GM12878 (cell line): ENCODE measurements around the gene GLT1D1. TPM values are rescaled to one million over a fixed set of nuclear protein-coding genes. Genes with fewer than 3 reads are reported as not detected.

Source experiments
- CEBPB ChIP-seq, 2 experiments: fragments of 150-350 bp in 1 of 2; IDR thresholded peaks; 2 replicates each; pipeline ENCODE4 v1.6.1; 2012 to 2014; ENCODE audit warnings: low read depth in 2 of 2, low read length in 2 of 2, borderline replicate concordance in 1 of 2, inconsistent platforms in 1 of 2
- CHD1 ChIP-seq: IDR thresholded peaks from 2 replicates; pipeline ENCODE4 v1.6.1; 2012; ENCODE audit warnings: low read depth, low read length, improper control_type of control experiment
- EED ChIP-seq: sonication (generic); IDR thresholded peaks from 2 replicates; pipeline ENCODE4 v1.6.1; 2016; ENCODE audit warnings: antibody characterized with exemption, low read depth
- ETV6 ChIP-seq, 2 experiments: fragments of 450-650 bp in 1 of 2; IDR thresholded peaks in 1 of 2; conservative IDR thresholded peaks in 1 of 2; 2 replicates each; pipeline ENCODE4 v1.6.1; 2014; ENCODE audit warnings: antibody characterized with exemption in 1 of 2, borderline replicate concordance in 1 of 2, low read depth in 1 of 2, mild to moderate bottlenecking in 1 of 2, moderate library complexity in 1 of 2
- FOS ChIP-seq: IDR thresholded peaks from 3 replicates; pipeline ENCODE4 v1.6.1; 2011; ENCODE audit warnings: borderline replicate concordance; ENCODE audit not compliant: insufficient read length; ENCODE audit errors: extremely low read depth
- GATAD2B ChIP-seq: fragments of 450-650 bp; conservative IDR thresholded peaks from 2 replicates; pipeline ENCODE4 v1.6.1; 2017; ENCODE audit warnings: low read depth, mild to moderate bottlenecking, moderate library complexity
- HCFC1 ChIP-seq: fragments of 150-350 bp; IDR thresholded peaks from 2 replicates; pipeline ENCODE4 v1.6.1; 2014; ENCODE audit warnings: low read length
- JUNB ChIP-seq: IDR thresholded peaks from 2 replicates; pipeline ENCODE4 v1.6.1; 2016; ENCODE audit warnings: antibody characterized with exemption, mild to moderate bottlenecking
- KAT2A ChIP-seq: conservative IDR thresholded peaks from 2 replicates; pipeline ENCODE4 v1.6.1; 2011; ENCODE audit warnings: low read depth, low read length; ENCODE audit not compliant: control insufficient read depth
- MEF2B ChIP-seq: fragments of 450-650 bp; IDR thresholded peaks from 2 replicates; pipeline ENCODE4 v1.6.1; 2018; ENCODE audit warnings: mild to moderate bottlenecking, moderate library complexity; ENCODE audit not compliant: partially characterized antibody, poor library complexity, severe bottlenecking
- NFYB ChIP-seq: IDR thresholded peaks from 2 replicates; pipeline ENCODE4 v1.6.1; 2011; ENCODE audit warnings: low read depth, mild to moderate bottlenecking, low read length, improper control_type of control experiment, moderate library complexity; ENCODE audit not compliant: insufficient read depth
- NRF1 ChIP-seq: conservative IDR thresholded peaks from 2 replicates; pipeline ENCODE4 v1.6.1; 2011; ENCODE audit warnings: mild to moderate bottlenecking, low read depth, low read length, improper control_type of control experiment
- RAD51 ChIP-seq: fragments of 450-650 bp; IDR thresholded peaks from 2 replicates; pipeline ENCODE4 v1.6.1; 2016; ENCODE audit warnings: moderate library complexity, mild to moderate bottlenecking, inconsistent platforms
- RUNX3 ChIP-seq: IDR thresholded peaks from 2 replicates; pipeline ENCODE4 v1.6.1; 2012; ENCODE audit warnings: low read length, inconsistent platforms
- SIN3A ChIP-seq: IDR thresholded peaks from 2 replicates; pipeline ENCODE4 v1.6.1; 2012; ENCODE audit warnings: low read depth, low read length, improper control_type of control experiment
- SREBF1 ChIP-seq: IDR thresholded peaks from 2 replicates; pipeline ENCODE4 v1.6.1; 2012; ENCODE audit warnings: mild to moderate bottlenecking, low read length
- ZNF384 ChIP-seq: IDR thresholded peaks from 2 replicates; pipeline ENCODE4 v1.6.1; 2012; ENCODE audit warnings: low read depth, mild to moderate bottlenecking, low read length, improper control_type of control experiment, borderline replicate concordance
- polyA plus RNA-seq, 11 experiments: library from polyadenylated mRNA; depleted of rRNA in 4 of 11; unstranded in 6 of 11; stranded (reverse) in 5 of 11; fragments of >200 nt; fragmentation: Nextera tagmentation in 4 of 11; fragmentation: Illumina TruSeq in 1 of 11; extraction: Ambion mirVana in 4 of 11; extraction: Trizol in 1 of 11; gene quantifications; 1 replicate in 1 of 11; 2 replicates in 10 of 11; pipeline versions ENCODE4 v1.2.1 to v1.2.3, GENCODE V29; 2011 to 2016; ENCODE audit warnings: inconsistent platforms in 2 of 11, missing spikeins in 2 of 11, low read depth in 1 of 11
- total RNA-seq, 4 experiments: library from RNA; depleted of rRNA in 3 of 4; stranded (reverse); fragments of >200 nt in 3 of 4; fragmentation: Illumina TruSeq in 1 of 4; extraction: Trizol in 1 of 4; gene quantifications; 2 replicates each; pipeline versions ENCODE4 v1.2.1 to v1.2.3, GENCODE V29; 2013 to 2021
- TF ChIP-seq, protein P1 (sequence below): IDR thresholded peaks from 2 replicates; pipeline ENCODE4 v1.6.1; 2011; ENCODE audit warnings: borderline replicate concordance, low read depth, mild to moderate bottlenecking, moderate library complexity, low read length; ENCODE audit not compliant: insufficient read depth, poor library complexity, severe bottlenecking
- TF ChIP-seq, protein P2 (sequence below): fragments of 450-650 bp; formaldehyde crosslinking; IDR thresholded peaks from 2 replicates; pipeline ENCODE4 v1.4.0; 2022; ENCODE audit warnings: mild to moderate bottlenecking, moderate library complexity
- TF ChIP-seq, protein P3 (sequence below): fragments of 450-650 bp; IDR thresholded peaks from 2 replicates; pipeline ENCODE4 v1.6.1; 2016; ENCODE audit warnings: mild to moderate bottlenecking
- TF ChIP-seq, protein P4 (sequence below): fragments of 450-650 bp; IDR thresholded peaks from 2 replicates; pipeline ENCODE4 v1.6.1; 2018; ENCODE audit warnings: borderline replicate concordance, mild to moderate bottlenecking; ENCODE audit not compliant: partially characterized antibody
- TF ChIP-seq, protein P5 (sequence below): IDR thresholded peaks from 2 replicates; pipeline ENCODE4 v1.6.1; 2011; ENCODE audit warnings: low read depth, mild to moderate bottlenecking, low read length, moderate library complexity, borderline replicate concordance; ENCODE audit errors: extremely low read depth

GLT1D1 gene
- total and polyA plus RNA-seq, 10 of the 15 experiments (the other 5 are each of a cell fraction or from before 2014, with no cell fraction given) = 0.42 to 62.8 (median 3.0) TPM

DNA sequence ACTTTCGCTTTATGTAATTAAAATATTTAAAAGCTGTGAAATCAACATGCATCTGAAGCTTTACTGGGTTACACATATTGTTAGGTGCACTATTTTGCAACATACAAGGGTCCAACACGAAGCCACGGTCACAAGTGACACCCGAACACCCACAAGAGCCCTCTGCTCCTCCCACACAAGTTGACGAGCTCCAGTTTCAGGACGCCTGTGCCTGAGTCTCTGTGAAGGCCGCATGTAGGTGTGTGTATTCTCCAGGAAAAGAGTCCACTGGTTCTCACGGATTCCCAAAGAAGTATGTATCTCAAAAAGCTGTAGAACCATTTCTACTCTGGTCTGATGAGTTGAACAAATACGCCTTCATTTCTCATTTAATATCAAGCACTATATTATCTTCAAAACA, 41.5 kb upstream of the GLT1D1 start (continued):
- TF ChIP-seq, protein P1, sequence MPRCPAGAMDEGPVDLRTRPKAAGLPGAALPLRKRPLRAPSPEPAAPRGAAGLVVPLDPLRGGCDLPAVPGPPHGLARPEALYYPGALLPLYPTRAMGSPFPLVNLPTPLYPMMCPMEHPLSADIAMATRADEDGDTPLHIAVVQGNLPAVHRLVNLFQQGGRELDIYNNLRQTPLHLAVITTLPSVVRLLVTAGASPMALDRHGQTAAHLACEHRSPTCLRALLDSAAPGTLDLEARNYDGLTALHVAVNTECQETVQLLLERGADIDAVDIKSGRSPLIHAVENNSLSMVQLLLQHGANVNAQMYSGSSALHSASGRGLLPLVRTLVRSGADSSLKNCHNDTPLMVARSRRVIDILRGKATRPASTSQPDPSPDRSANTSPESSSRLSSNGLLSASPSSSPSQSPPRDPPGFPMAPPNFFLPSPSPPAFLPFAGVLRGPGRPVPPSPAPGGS = peak; percentile 57
- no peak for TF ChIP-seq HCFC1
- no peak for TF ChIP-seq CHD1
- peak; percentile 58; the same call in 1 of the 2 replicates for TF ChIP-seq GATAD2B
- TF ChIP-seq, protein P2, sequence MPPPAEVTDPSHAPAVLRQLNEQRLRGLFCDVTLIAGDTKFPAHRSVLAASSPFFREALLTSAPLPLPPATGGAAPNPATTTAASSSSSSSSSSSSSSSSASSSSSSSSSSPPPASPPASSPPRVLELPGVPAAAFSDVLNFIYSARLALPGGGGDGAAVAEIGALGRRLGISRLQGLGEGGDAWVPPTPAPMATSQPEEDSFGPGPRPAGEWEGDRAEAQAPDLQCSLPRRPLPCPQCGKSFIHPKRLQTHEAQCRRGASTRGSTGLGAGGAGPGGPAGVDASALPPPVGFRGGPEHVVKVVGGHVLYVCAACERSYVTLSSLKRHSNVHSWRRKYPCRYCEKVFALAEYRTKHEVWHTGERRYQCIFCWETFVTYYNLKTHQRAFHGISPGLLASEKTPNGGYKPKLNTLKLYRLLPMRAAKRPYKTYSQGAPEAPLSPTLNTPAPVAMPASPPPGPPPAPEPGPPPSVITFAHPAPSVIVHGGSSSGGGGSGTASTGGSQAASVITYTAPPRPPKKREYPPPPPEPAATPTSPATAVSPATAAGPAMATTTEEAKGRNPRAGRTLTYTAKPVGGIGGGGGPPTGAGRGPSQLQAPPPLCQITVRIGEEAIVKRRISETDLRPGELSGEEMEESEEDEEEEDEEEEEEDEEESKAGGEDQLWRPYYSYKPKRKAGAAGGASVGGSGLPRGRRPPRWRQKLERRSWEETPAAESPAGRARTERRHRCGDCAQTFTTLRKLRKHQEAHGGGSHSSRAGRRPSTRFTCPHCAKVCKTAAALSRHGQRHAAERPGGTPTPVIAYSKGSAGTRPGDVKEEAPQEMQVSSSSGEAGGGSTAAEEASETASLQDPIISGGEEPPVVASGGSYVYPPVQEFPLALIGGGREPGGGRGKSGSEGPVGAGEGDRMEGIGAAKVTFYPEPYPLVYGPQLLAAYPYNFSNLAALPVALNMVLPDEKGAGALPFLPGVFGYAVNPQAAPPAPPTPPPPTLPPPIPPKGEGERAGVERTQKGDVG = no peak
- peak; percentile 89 for TF ChIP-seq MEF2B
- no peak for TF ChIP-seq NRF1
- TF ChIP-seq KAT2A = no peak
- no peak; the same call in 1 of the 2 replicates for TF ChIP-seq EED
- TF ChIP-seq, protein P3, sequence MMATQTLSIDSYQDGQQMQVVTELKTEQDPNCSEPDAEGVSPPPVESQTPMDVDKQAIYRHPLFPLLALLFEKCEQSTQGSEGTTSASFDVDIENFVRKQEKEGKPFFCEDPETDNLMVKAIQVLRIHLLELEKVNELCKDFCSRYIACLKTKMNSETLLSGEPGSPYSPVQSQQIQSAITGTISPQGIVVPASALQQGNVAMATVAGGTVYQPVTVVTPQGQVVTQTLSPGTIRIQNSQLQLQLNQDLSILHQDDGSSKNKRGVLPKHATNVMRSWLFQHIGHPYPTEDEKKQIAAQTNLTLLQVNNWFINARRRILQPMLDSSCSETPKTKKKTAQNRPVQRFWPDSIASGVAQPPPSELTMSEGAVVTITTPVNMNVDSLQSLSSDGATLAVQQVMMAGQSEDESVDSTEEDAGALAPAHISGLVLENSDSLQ = no peak
- TF ChIP-seq, protein P4, sequence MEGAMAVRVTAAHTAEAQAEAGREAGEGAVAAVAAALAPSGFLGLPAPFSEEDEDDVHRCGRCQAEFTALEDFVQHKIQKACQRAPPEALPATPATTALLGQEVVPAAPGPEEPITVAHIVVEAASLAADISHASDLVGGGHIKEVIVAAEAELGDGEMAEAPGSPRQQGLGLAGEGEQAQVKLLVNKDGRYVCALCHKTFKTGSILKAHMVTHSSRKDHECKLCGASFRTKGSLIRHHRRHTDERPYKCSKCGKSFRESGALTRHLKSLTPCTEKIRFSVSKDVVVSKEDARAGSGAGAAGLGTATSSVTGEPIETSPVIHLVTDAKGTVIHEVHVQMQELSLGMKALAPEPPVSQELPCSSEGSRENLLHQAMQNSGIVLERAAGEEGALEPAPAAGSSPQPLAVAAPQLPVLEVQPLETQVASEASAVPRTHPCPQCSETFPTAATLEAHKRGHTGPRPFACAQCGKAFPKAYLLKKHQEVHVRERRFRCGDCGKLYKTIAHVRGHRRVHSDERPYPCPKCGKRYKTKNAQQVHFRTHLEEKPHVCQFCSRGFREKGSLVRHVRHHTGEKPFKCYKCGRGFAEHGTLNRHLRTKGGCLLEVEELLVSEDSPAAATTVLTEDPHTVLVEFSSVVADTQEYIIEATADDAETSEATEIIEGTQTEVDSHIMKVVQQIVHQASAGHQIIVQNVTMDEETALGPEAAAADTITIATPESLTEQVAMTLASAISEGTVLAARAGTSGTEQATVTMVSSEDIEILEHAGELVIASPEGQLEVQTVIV = no peak
- TF ChIP-seq NFYB = no peak
- TF ChIP-seq ETV6 (conservative IDR thresholded peaks at IDR 0.05 in 1 of 2, IDR thresholded peaks at IDR 0.05 in 1 of 2; ENCODE audit: borderline replicate concordance in 1 of 2, low read depth in 1 of 2) = no peak
- no peak for TF ChIP-seq CEBPB (IDR thresholded peaks at IDR 0.05; ENCODE audit: borderline replicate concordance in 1 of 2, low read depth in 2 of 2, low read length in 2 of 2)
- TF ChIP-seq SREBF1 = no peak
- TF ChIP-seq, protein P5, sequence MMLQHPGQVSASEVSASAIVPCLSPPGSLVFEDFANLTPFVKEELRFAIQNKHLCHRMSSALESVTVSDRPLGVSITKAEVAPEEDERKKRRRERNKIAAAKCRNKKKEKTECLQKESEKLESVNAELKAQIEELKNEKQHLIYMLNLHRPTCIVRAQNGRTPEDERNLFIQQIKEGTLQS = no peak
- no peak for TF ChIP-seq JUNB
- no peak for TF ChIP-seq SIN3A
- TF ChIP-seq ZNF384 = no peak
- TF ChIP-seq RUNX3 = peak; percentile 47; the same call in 1 of the 2 replicates
- TF ChIP-seq RAD51 = no peak
- no peak for TF ChIP-seq FOS
